Stomach (tissue), 4 donors: ENCODE measurements around the gene HMGXB3.

ENCODE experiments used
- EP300 ChIP-seq: sonication (generic); formaldehyde crosslinking; IDR thresholded peaks from one replicate; pipeline ENCODE4 v1.6.1; 2017; ENCODE audit warnings: antibody characterized with exemption
- TF ChIP-seq, protein P1 (sequence below), 7 experiments: fragments of 450-650 bp in 4 of 7; fragments of 200-600 bp in 3 of 7; sonication (generic) in 3 of 7; IDR thresholded peaks; one replicate each; pipeline ENCODE4 v1.5.1; 2016 to 2019; ENCODE audit warnings: antibody characterized with exemption in 7 of 7, control low read depth in 2 of 7, mild to moderate bottlenecking in 1 of 7

DNA sequence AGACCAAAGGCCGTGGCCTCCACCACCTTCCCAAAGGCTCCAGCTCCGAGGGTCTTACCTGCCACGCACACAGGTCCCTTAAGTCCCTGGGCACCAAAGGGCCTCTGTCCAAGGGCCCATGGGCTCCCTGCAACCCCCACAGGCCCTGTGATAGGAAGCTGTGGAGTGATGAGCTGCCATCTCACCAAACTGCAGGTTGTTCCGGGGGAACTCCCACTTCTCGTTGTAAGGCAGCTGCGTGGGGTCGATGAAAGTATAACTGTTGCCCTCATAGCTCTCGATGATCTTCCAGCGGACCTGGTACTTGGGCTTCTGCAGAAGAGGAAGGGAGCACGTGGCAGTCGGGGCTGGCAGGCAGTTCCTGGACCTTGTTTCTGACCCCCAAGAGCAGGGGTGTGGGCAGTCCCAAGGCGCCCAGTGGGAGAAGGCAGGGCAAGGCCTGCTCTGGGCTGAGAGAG is 61.0 kb downstream of the HMGXB3 start:
- TF ChIP-seq EP300 = no peak
- TF ChIP-seq, protein P1, sequence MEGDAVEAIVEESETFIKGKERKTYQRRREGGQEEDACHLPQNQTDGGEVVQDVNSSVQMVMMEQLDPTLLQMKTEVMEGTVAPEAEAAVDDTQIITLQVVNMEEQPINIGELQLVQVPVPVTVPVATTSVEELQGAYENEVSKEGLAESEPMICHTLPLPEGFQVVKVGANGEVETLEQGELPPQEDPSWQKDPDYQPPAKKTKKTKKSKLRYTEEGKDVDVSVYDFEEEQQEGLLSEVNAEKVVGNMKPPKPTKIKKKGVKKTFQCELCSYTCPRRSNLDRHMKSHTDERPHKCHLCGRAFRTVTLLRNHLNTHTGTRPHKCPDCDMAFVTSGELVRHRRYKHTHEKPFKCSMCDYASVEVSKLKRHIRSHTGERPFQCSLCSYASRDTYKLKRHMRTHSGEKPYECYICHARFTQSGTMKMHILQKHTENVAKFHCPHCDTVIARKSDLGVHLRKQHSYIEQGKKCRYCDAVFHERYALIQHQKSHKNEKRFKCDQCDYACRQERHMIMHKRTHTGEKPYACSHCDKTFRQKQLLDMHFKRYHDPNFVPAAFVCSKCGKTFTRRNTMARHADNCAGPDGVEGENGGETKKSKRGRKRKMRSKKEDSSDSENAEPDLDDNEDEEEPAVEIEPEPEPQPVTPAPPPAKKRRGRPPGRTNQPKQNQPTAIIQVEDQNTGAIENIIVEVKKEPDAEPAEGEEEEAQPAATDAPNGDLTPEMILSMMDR (IDR thresholded peaks at IDR 0.05) = no peak
